Esophagus muscularis mucosa (tissue), 4 donors: ENCODE results near the gene GLG1. TPM values are rescaled to one million over a fixed set of nuclear protein-coding genes. Genes with fewer than 3 reads are reported as not detected.

Experiments used
- DNase-seq: peaks from one replicate; pipeline ENCODE4 v3.0.0-alpha.2; 2017; ENCODE audit errors: extremely low spot score
- H3K27ac ChIP-seq, 4 donors: fragments of 200-600 bp; sonication (generic); replicated peaks in 1 of 4; 1 replicate in 3 of 4; 2 replicates in 1 of 4; pipeline ENCODE4 v1.5.1; 2016 to 2019; ENCODE audit warnings: mild to moderate bottlenecking in 1 of 4
- H3K27me3 ChIP-seq, 4 donors: fragments of 200-600 bp; sonication (generic); one replicate each; pipeline versions ENCODE4 v1.5.1 to v1.6.0; 2016 to 2019
- H3K36me3 ChIP-seq, 4 donors: fragments of 200-600 bp; sonication (generic); one replicate each; pipeline ENCODE4 v1.5.1; 2016 to 2019
- H3K4me1 ChIP-seq, 4 donors: fragments of 200-600 bp; sonication (generic); one replicate each; pipeline ENCODE4 v1.5.1; 2016 to 2019
- H3K4me3 ChIP-seq, 4 donors: fragments of 200-600 bp; sonication (generic); 1 replicate in 2 of 4; 2 replicates in 2 of 4; pipeline ENCODE4 v1.5.1; 2016 to 2019; ENCODE audit warnings: mild to moderate bottlenecking in 4 of 4, moderate library complexity in 1 of 4
- H3K9me3 ChIP-seq, 4 donors: fragments of 200-600 bp; sonication (generic); 1 replicate in 3 of 4; 2 replicates in 1 of 4; pipeline ENCODE4 v1.5.1; 2016 to 2019
- CTCF ChIP-seq, 3 experiments: fragments of 200-600 bp in 2 of 3; fragments of 450-650 bp in 1 of 3; sonication (generic) in 2 of 3; IDR thresholded peaks; one replicate each; pipeline ENCODE4 v1.5.1; 2017 to 2019; ENCODE audit warnings: antibody characterized with exemption in 3 of 3, mild to moderate bottlenecking in 2 of 3, moderate library complexity in 1 of 3
- EP300 ChIP-seq: sonication (generic); formaldehyde crosslinking; IDR thresholded peaks from one replicate; pipeline ENCODE4 v1.6.1; 2017; ENCODE audit warnings: antibody characterized with exemption
- POLR2A ChIP-seq: fragments of 450-650 bp; IDR thresholded peaks from one replicate; pipeline ENCODE4 v1.6.1; 2017; ENCODE audit warnings: antibody characterized with exemption, moderate library complexity, mild to moderate bottlenecking, low read depth
- POLR2AphosphoS5 ChIP-seq, 2 donors: sonication (generic); formaldehyde crosslinking; IDR thresholded peaks; one replicate each; pipeline ENCODE4 v1.6.1; 2017; ENCODE audit warnings: antibody characterized with exemption in 2 of 2
- WGBS: methylation state at CpG from one replicate; pipeline ENCODE4 v1.1.5; 2018; 5-methylcytosine and 5-hydroxymethylcytosine counted together
- intact Hi-C: fragments of 100-400 bp; cut with DNase I; formaldehyde crosslinking; loops from one replicate; pipeline ENCODE4 v1.15.1; 2023
- total RNA-seq, 4 donors: library from RNA; depleted of rRNA; stranded (reverse); fragments of >200 nt; gene quantifications; one replicate each; pipeline versions ENCODE4 v1.1.0 to v1.2.1, GENCODE V29; 2016

The GLG1 gene
- total RNA-seq, 4 donors from 2014 or later: 92.8 to 128 (median 121) TPM

- WGBS: 88% methylated on average over 6 of the region's 6 CpGs
- H3K9me3 ChIP-seq: no peaks in the 10 kb centered on the region
- peaks cover 0 to 8% (median 5%) of the 10 kb centered on the region in 4 donors for H3K4me1 ChIP-seq
- no peaks in the 10 kb centered on the region for H3K27me3 ChIP-seq
- peaks cover 15 to 66% (median 41%) of the 10 kb centered on the region in 4 donors for H3K36me3 ChIP-seq
- intact Hi-C loops: no loop called here
- no peak overlapping the region for H3K27ac ChIP-seq
- DNase-seq: no peak
- no peak overlapping the region for H3K4me3 ChIP-seq
- peak in 2 of 3 experiments; percentile 19 to 46 for TF ChIP-seq CTCF (IDR thresholded peaks at IDR 0.05)
- TF ChIP-seq POLR2A: no peak
- TF ChIP-seq POLR2AphosphoS5 (IDR thresholded peaks at IDR 0.05): no peak
- TF ChIP-seq EP300: no peak
These were observed 44.2 kb upstream of the GLG1 start for GRCh38 chr16:74650966-74651567.

- 45% methylated on average over 1 of the region's 1 CpG for WGBS
- peaks cover 0 to 8% (median 5%) of the 10 kb centered on the region in 4 donors for H3K4me1 ChIP-seq
- peaks cover 15 to 68% (median 48%) of the 10 kb centered on the region in 4 donors for H3K36me3 ChIP-seq
- intact Hi-C loops: no loop called here
- H3K27ac ChIP-seq: no peak overlapping the region
- no peak for DNase-seq
- TF ChIP-seq EP300 (no peak), POLR2A (no peak), CTCF (IDR thresholded peaks at IDR 0.05) (no peak), POLR2AphosphoS5 (IDR thresholded peaks at IDR 0.05) (no peak)
- H3K9me3 ChIP-seq: no peaks in the 10 kb centered on the region
- no peaks in the 10 kb centered on the region for H3K27me3 ChIP-seq
- no peak overlapping the region for H3K4me3 ChIP-seq
These were observed 43.1 kb upstream of the GLG1 start for GRCh38 chr16:74649839-74650504.

GRCh38 chr16:74641969-74642368 is 35.1 kb upstream of the GLG1 start:
- H3K4me3 ChIP-seq: no peak overlapping the region
- H3K4me1 ChIP-seq: no peaks in the 10 kb centered on the region
- H3K27me3 ChIP-seq: no peaks in the 10 kb centered on the region
- 98% methylated on average over 8 of the region's 8 CpGs for WGBS
- DNase-seq: no peak
- no peak overlapping the region for H3K27ac ChIP-seq
- intact Hi-C loops: no loop called here
- H3K36me3 ChIP-seq: peaks cover 33 to 93% (median 80%) of the 10 kb centered on the region in 4 donors
- no peak for TF ChIP-seq POLR2AphosphoS5 (IDR thresholded peaks at IDR 0.05)
- H3K9me3 ChIP-seq: no peaks in the 10 kb centered on the region

- Histone ChIP-seq H3K9me3 (no peaks in the 10 kb centered on the region), H3K4me3 (no peak overlapping the region), H3K27me3 (no peaks in the 10 kb centered on the region), H3K36me3 (peaks cover 38 to 95% (median 75%) of the 10 kb centered on the region in 4 donors), H3K27ac (no peak overlapping the region), H3K4me1 (no peaks in the 10 kb centered on the region)
- no peak for DNase-seq
- intact Hi-C loops: no loop called here
- 85% methylated on average over 7 of the region's 7 CpGs for WGBS
- TF ChIP-seq POLR2A (no peak), EP300 (no peak), POLR2AphosphoS5 (IDR thresholded peaks at IDR 0.05) (no peak), CTCF (IDR thresholded peaks at IDR 0.05) (no peak)
These were observed 31.0 kb upstream of the GLG1 start for GRCh38 chr16:74637742-74638453.

GRCh38 chr16:74635303-74635702 is 28.4 kb upstream of the GLG1 start:
- no peak for DNase-seq
- no peak overlapping the region for H3K27ac ChIP-seq
- TF ChIP-seq POLR2A (no peak), CTCF (IDR thresholded peaks at IDR 0.05) (no peak), POLR2AphosphoS5 (IDR thresholded peaks at IDR 0.05) (no peak), EP300 (no peak)
- 78% methylated on average over 5 of the region's 5 CpGs for WGBS
- no peak overlapping the region for H3K4me3 ChIP-seq
- intact Hi-C loops: no loop called here
- no peaks in the 10 kb centered on the region for H3K27me3 ChIP-seq
- H3K36me3 ChIP-seq: peaks cover 54 to 97% (median 84%) of the 10 kb centered on the region in 4 donors
- no peaks in the 10 kb centered on the region for H3K9me3 ChIP-seq
- no peaks in the 10 kb centered on the region for H3K4me1 ChIP-seq
